ENCODE results near the gene PIGV. TPM values are rescaled to one million over a fixed set of nuclear protein-coding genes. Genes with fewer than 3 reads are reported as not detected.

Gene PIGV
- total and polyA plus RNA-seq, 8 donors: 0.87 to 30.8 (median 7.0) TPM; not detected in 1

DNA sequence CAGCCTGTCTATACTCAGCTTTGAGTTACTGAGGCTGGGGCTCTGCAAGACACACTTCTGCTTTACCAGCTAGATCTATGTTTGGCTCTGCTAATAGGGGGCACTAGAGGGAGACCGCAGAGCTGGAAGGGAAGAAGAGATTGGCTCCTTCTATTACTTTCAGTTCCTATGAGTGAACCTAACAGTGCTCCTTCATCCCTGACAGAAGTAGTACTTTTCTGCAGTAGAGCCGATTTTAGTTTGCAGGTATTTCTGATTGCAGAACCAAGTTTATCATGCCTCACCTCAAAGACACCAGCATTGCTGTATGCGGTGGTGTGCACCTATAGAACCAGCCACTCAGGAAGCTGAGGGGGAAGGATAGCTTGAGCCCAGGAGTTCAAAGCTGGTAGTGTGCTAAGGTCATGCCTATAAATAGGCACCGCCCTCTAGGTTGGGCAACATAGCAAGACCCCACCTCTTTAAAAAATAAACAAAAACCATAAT, 33.1 kb downstream of the PIGV start:
- peaks cover 2 to 22% (median 11%) of the 10 kb centered on the region in 4 donors for H3K4me1 ChIP-seq
- DNase-seq: peak in 1 of 2 donors; percentile 52
- TF ChIP-seq POLR2AphosphoS5 (IDR thresholded peaks at IDR 0.05) (no peak), POLR2A (IDR thresholded peaks at IDR 0.05) (no peak), EP300 (IDR thresholded peaks at IDR 0.05) (no peak)
- TF ChIP-seq, protein P1, sequence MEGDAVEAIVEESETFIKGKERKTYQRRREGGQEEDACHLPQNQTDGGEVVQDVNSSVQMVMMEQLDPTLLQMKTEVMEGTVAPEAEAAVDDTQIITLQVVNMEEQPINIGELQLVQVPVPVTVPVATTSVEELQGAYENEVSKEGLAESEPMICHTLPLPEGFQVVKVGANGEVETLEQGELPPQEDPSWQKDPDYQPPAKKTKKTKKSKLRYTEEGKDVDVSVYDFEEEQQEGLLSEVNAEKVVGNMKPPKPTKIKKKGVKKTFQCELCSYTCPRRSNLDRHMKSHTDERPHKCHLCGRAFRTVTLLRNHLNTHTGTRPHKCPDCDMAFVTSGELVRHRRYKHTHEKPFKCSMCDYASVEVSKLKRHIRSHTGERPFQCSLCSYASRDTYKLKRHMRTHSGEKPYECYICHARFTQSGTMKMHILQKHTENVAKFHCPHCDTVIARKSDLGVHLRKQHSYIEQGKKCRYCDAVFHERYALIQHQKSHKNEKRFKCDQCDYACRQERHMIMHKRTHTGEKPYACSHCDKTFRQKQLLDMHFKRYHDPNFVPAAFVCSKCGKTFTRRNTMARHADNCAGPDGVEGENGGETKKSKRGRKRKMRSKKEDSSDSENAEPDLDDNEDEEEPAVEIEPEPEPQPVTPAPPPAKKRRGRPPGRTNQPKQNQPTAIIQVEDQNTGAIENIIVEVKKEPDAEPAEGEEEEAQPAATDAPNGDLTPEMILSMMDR (IDR thresholded peaks at IDR 0.05): no peak
- H3K36me3 ChIP-seq: no peaks in the 10 kb centered on the region
- WGBS, 5 donors: 16 to 50% (median 33%) methylated on average over 4 of the region's 4 CpGs
- no peak overlapping the region for H3K4me3 ChIP-seq
- intact Hi-C loops (cut with DNase I; ENCODE audit: low total_unique reads): no loop called here
- no peaks in the 10 kb centered on the region for H3K9me3 ChIP-seq
- no peaks in the 10 kb centered on the region for H3K27me3 ChIP-seq
- peak overlapping the region in 1 of 5 donors; percentile 0 for H3K27ac ChIP-seq

DNA sequence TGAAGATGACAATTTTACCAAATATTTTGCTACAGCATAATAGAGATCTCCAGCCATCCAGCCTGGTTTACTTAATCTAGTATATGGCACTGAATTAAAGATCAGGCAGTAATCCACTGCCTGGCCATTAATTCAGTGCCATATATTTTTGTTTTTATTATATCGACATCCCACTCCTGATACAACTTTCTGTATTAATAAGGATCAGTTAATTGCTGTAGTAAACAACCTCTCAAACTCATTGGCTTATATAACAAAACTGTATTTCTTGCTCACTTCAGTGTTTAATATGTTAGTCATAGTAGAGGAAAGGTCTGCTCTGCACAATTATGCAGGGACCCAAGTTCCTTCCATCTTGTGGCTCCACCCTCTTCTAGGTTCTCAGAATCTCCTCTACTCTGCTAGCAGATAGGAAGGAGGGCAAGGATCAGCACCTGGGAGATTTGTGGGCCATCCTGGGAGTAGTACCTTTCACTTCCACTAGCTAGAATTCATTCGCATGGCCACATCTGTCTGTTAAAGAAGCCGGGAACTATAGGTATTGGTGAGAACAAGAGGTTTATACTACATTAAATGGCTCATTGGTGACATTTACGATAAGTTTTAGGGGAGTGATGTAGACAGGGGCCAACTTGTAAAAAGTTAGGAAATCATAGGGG, 35.1 kb downstream of the PIGV start:
- intact Hi-C loops (cut with DNase I; ENCODE audit: low total_unique reads): no loop called here
- TF ChIP-seq POLR2AphosphoS5 (IDR thresholded peaks at IDR 0.05) (no peak), POLR2A (IDR thresholded peaks at IDR 0.05) (no peak), EP300 (IDR thresholded peaks at IDR 0.05) (no peak)
- TF ChIP-seq, protein P1 (IDR thresholded peaks at IDR 0.05): no peak
- H3K36me3 ChIP-seq: no peaks in the 10 kb centered on the region
- H3K4me3 ChIP-seq: no peak overlapping the region
- no peak for DNase-seq
- H3K27ac ChIP-seq: no peak overlapping the region
- H3K27me3 ChIP-seq: no peaks in the 10 kb centered on the region
- H3K4me1 ChIP-seq: peaks cover 14 to 35% (median 24%) of the 10 kb centered on the region in 4 donors
- H3K9me3 ChIP-seq: no peaks in the 10 kb centered on the region
- 96 to 98% (median 97%) methylated on average over 4 of the region's 4 CpGs for WGBS, 5 donors

DNA sequence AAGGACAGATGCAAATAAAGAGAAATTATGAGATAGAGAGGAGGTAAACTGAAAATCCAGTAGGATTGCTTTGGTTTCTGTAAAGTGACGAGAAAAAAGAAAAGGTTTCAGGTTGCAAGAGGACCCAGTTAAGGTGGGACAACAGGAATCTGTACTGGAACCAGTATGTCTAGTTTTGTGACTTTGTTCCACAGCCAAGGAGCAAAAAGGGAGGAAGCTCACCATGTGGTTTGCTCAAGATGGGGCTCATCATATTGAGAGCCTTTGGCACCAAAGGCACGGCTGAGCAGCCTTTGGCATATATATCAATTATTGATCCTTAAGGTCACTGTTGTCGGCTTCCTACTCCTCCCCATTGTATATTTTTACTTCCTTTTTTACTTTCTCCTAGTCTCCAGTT, 37.0 kb downstream of the PIGV start:
- TF ChIP-seq POLR2AphosphoS5 (IDR thresholded peaks at IDR 0.05) (no peak), POLR2A (IDR thresholded peaks at IDR 0.05) (no peak), EP300 (IDR thresholded peaks at IDR 0.05) (no peak)
- TF ChIP-seq, protein P1 (IDR thresholded peaks at IDR 0.05): no peak
- peaks cover 32 to 53% (median 41%) of the 10 kb centered on the region in 4 donors for H3K4me1 ChIP-seq
- intact Hi-C loops (cut with DNase I; ENCODE audit: low total_unique reads): no loop called here
- no peaks in the 10 kb centered on the region for H3K27me3 ChIP-seq
- no peak overlapping the region for H3K27ac ChIP-seq
- no peaks in the 10 kb centered on the region for H3K9me3 ChIP-seq
- H3K36me3 ChIP-seq: peaks cover 0 to 7% (median 0%) of the 10 kb centered on the region in 4 donors
- WGBS, 5 donors: 49 to 86% (median 63%) methylated on average over 3 of the region's 3 CpGs
- H3K4me3 ChIP-seq: no peak overlapping the region
- peak in 1 of 2 donors; percentile 77 for DNase-seq

DNA sequence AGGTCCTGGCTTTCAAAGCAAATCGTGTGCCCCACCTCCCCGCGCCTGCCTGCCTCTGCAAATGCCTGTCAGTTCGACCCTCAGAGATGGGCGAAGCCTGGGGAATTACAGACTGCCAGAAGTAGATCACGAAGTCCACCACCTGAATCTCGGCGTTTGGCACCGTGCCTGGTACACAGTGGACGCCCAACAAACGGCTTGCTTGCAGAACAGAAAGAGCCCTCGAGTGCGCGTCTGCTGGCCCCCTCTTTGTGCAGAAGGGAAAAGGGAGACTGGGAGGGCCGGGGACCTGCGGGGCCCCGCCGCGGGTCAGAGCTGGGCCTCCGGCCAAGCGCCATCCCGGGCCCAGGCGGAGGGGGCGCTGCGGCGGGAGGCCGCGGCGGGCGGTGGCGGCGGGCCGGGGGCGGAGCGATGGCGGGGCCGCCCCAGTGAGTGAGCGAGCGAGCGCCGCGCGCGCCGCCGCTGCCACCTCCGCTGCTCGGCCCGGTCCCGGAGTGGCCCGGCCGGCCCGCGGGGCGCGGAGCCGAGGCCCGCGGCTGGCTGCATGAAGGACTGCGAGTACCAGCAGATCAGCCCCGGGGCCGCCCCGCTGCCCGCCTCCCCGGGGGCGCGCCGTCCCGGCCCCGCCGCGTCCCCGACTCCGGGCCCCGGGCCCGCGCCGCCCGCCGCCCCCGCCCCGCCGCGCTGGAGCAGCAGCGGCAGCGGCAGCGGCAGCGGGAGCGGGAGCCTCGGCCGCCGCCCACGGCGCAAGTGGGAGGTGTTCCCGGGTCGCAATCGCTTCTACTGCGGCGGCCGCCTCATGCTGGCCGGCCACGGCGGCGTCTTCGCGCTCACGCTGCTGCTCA, 38.7 kb downstream of the PIGV start, which contains the start of gene ZDHHC18:
TSS of gene ZDHHC18 (plus strand) at position 428 of the 845 bp plus-strand sequence. CDS start at position 545, 117 bp downstream.
- Histone ChIP-seq H3K4me3 (peak within 1 kb of the TSS; percentile 79 to 94 (median 80)), H3K36me3 (peaks cover 0 to 7% (median 3%) of the 10 kb centered on the region in 4 donors), H3K4me1 (peaks cover 32 to 57% (median 47%) of the 10 kb centered on the region in 4 donors), H3K27ac (peak within 1 kb of the TSS; percentile 81 to 89 (median 86)), H3K27me3 (no peaks in the 10 kb centered on the region), H3K9me3 (no peaks in the 10 kb centered on the region)
- TF ChIP-seq EP300 (IDR thresholded peaks at IDR 0.05) (no peak), POLR2AphosphoS5 (IDR thresholded peaks at IDR 0.05) (peak in 1 of 3 donors; percentile 7), POLR2A (IDR thresholded peaks at IDR 0.05) (no peak)
- TF ChIP-seq, protein P1 (IDR thresholded peaks at IDR 0.05): peak in 3 of 7 experiments; percentile 11 to 72 (median 40)
- 0 to 1% (median 1%) methylated on average over 44 to 102 of the region's 107 CpGs for WGBS, 5 donors
- peak; percentile 76 to 91 for DNase-seq
- intact Hi-C loops (cut with DNase I; ENCODE audit: low total_unique reads): no loop called here

All from stomach (tissue), 9 donors.